Measurements from ENCODE around the gene EFHD1. TPM values are rescaled to one million over a fixed set of nuclear protein-coding genes. Genes with fewer than 3 reads are reported as not detected.

The EFHD1 gene
- polyA plus RNA-seq, 3 donors, result not detected

GRCh38 chr2:232621186-232621585 lies 12.2 kb upstream of the EFHD1 start:
- H3K79me2 ChIP-seq (ENCODE audit: insufficient read depth, low read length), result no peaks in the 10 kb centered on the region
- Mint-ChIP-seq H3K36me3 (no peaks in the 10 kb centered on the region), H3K27me3 (ENCODE audit: low read depth in 3 of 3) (peaks cover 10 to 20% (median 14%) of the 10 kb centered on the region in 3 donors), H3K27ac (no peak overlapping the region), H3K4me1 (no peaks in the 10 kb centered on the region), H3K9me3 (no peaks in the 10 kb centered on the region), H3K4me3 (no peak overlapping the region)
- no peaks in the 10 kb centered on the region for H3K36me3 ChIP-seq (replicated peaks in 1 of 2; ENCODE audit: control insufficient read depth in 1 of 2, insufficient read depth in 2 of 2, low read length in 2 of 2)
- no peak overlapping the region for H3K4me2 ChIP-seq (replicated peaks; ENCODE audit: extremely low read depth, low read length, poor library complexity, severe bottlenecking)
- intact Hi-C loops (cut with micrococcal nuclease), result no loop called here
- H3K27ac ChIP-seq (ENCODE audit: low read depth in 1 of 2, low read length in 2 of 2), result no peak overlapping the region
- peaks cover 0 to 6% of the 10 kb centered on the region in 2 donors for H3K27me3 ChIP-seq (ENCODE audit: control insufficient read depth in 2 of 2, insufficient read depth in 2 of 2, low read length in 2 of 2)
- TF ChIP-seq CTCF (IDR thresholded peaks at IDR 0.05), result no peak
- H2AFZ ChIP-seq (ENCODE audit: insufficient read depth, low read depth, low read length, poor library complexity, severe bottlenecking), result no peak overlapping the region
- no peak overlapping the region for H3K9ac ChIP-seq (ENCODE audit: insufficient read depth, low read length, poor library complexity, severe bottlenecking)
- H3K4me3 ChIP-seq (replicated peaks in 1 of 3; ENCODE audit: low read depth in 2 of 3, low read length in 3 of 3), result no peak overlapping the region
- H3K9me3 ChIP-seq (replicated peaks in 1 of 2; ENCODE audit: control insufficient read depth in 1 of 2, insufficient read depth in 1 of 2, low read length in 2 of 2), result no peaks in the 10 kb centered on the region
- no peaks in the 10 kb centered on the region for H4K20me1 ChIP-seq (ENCODE audit: insufficient read depth, low read length)
- no peaks in the 10 kb centered on the region for H3K4me1 ChIP-seq (ENCODE audit: control insufficient read depth in 1 of 2, insufficient read depth in 2 of 2, low read length in 2 of 2)
- no CpG with 5 or more reads among the region's 9 CpGs for WGBS (ENCODE audit: insufficient coverage)
- DNase-seq, result no peak

GRCh38 chr2:232622563-232622962 lies 10.8 kb upstream of the EFHD1 start:
- intact Hi-C loops (cut with micrococcal nuclease), result no loop called here
- no peaks in the 10 kb centered on the region for H3K9me3 Mint-ChIP-seq

More at GRCh38 chr2:232622563-232622962, 10.8 kb upstream of the EFHD1 start:
- DNase-seq, result no peak
- Mint-ChIP-seq H3K4me3 (no peak overlapping the region), H3K36me3 (no peaks in the 10 kb centered on the region), H3K4me1 (no peaks in the 10 kb centered on the region), H3K27ac (peak overlapping the region in 1 of 7 donors; percentile 66), H3K27me3 (ENCODE audit: low read depth in 3 of 3) (peaks cover 8 to 22% (median 14%) of the 10 kb centered on the region in 3 donors)
- no peak overlapping the region for H3K4me2 ChIP-seq (replicated peaks; ENCODE audit: extremely low read depth, low read length, poor library complexity, severe bottlenecking)
- H2AFZ ChIP-seq (ENCODE audit: insufficient read depth, low read depth, low read length, poor library complexity, severe bottlenecking), result no peak overlapping the region
- H3K9me3 ChIP-seq (replicated peaks in 1 of 2; ENCODE audit: control insufficient read depth in 1 of 2, insufficient read depth in 1 of 2, low read length in 2 of 2), result no peaks in the 10 kb centered on the region
- no peaks in the 10 kb centered on the region for H3K4me1 ChIP-seq (ENCODE audit: control insufficient read depth in 1 of 2, insufficient read depth in 2 of 2, low read length in 2 of 2)
- H3K27me3 ChIP-seq (ENCODE audit: control insufficient read depth in 2 of 2, insufficient read depth in 2 of 2, low read length in 2 of 2), result peaks cover 0 to 10% of the 10 kb centered on the region in 2 donors
- no peaks in the 10 kb centered on the region for H3K36me3 ChIP-seq (replicated peaks in 1 of 2; ENCODE audit: control insufficient read depth in 1 of 2, insufficient read depth in 2 of 2, low read length in 2 of 2)
- TF ChIP-seq CTCF (IDR thresholded peaks at IDR 0.05), result no peak
- no peak overlapping the region for H3K27ac ChIP-seq (ENCODE audit: low read depth in 1 of 2, low read length in 2 of 2)
- H3K4me3 ChIP-seq (replicated peaks in 1 of 3; ENCODE audit: low read depth in 2 of 3, low read length in 3 of 3), result no peak overlapping the region
- 93% methylated on average over 2 of the region's 7 CpGs for WGBS (ENCODE audit: insufficient coverage)
- H3K79me2 ChIP-seq (ENCODE audit: insufficient read depth, low read length), result no peaks in the 10 kb centered on the region
- H4K20me1 ChIP-seq (ENCODE audit: insufficient read depth, low read length), result no peaks in the 10 kb centered on the region
- H3K9ac ChIP-seq (ENCODE audit: insufficient read depth, low read length, poor library complexity, severe bottlenecking), result no peak overlapping the region
